ENCODE results near the gene DUOX1.
"Not testable (repeated sequence)": the region's sequence is repeated elsewhere in the genome, so short reads cannot be mapped to it uniquely, and the experiment has no call there.

DUOX1 gene

DNA sequence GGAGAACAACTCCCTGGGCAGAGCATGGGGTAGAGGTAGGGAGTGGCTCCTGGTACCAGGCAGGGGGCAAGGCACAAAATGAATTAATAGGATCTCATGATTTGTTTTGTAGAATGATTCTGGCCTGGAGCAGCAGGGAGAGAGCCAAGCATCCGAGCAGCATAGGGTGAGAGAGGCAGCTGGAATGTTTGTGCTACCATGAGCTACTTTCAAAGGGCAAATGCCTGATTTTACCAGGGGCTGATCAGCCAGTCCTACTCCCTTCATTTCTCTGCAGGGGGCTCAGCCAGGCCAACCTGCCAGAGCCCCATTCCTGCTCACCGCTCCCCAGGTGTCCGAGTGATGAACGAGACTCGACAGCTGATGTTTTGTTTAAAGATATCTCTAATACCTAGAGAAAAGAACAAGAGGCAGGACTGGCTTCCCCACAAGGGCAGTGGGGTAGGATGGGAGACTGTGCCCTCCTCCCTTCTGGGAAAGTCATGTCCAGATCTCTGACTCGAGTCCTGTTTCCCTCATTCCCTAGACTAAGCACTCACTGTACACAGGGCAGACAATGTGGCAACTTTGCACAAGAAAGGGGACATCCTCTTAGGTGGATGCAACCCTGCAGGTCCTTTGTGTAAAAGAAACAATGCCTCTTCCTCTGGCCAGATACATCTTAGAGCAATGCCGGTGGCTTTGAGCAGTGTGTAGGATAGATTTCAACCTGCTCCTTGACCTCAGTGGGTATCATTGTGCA is 28.7 kb upstream of the DUOX1 start:
- Histone ChIP-seq H3K9me3 (ENCODE audit: low read depth, low read length) (no peaks in the 10 kb centered on the region), H3K9ac (ENCODE audit: insufficient read length) (no peak overlapping the region), H3K27ac (no peak overlapping the region), H3K36me3 (ENCODE audit: insufficient read depth, low read length) (no peaks in the 10 kb centered on the region), H3K4me3 (no peak overlapping the region)
- DNase-seq (ENCODE audit: low read depth, low spot score): no peak
- TF ChIP-seq EZH2 (IDR thresholded peaks at IDR 0.05): no peak
- TF ChIP-seq POLR2AphosphoS5 (IDR thresholded peaks at IDR 0.05; ENCODE audit: borderline replicate concordance, low read depth, low read length): no peak
- no peak for TF ChIP-seq FOXP2 (optimal IDR thresholded peaks at IDR 0.05; ENCODE audit: control extremely low read depth, extremely low read length, insufficient read depth)

DNA sequence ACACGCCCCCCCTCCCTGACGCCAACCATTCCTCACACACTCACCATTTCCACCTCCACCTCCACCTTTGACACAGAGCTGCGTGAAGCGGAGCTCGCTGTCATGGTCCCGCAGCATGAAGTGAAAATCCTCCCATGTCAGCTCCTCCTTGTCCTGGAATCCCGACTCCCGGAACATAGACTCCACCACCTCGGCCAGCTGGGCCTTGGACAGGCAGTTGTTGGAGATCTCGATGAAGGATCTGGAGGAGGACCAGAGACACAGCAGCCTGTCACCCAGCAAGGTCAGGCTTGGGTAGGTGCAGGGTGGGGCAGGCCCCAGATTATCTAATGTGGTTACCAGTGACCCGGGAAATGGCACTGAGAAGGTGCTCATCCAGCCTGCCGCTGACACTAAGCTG is 28.0 kb upstream of the DUOX1 start:
- no peak overlapping the region for H3K4me3 ChIP-seq
- no peak for DNase-seq (ENCODE audit: low read depth, low spot score)
- TF ChIP-seq FOXP2 (optimal IDR thresholded peaks at IDR 0.05; ENCODE audit: control extremely low read depth, extremely low read length, insufficient read depth): no peak
- no peak for TF ChIP-seq EZH2 (IDR thresholded peaks at IDR 0.05)
- no peak for TF ChIP-seq POLR2AphosphoS5 (IDR thresholded peaks at IDR 0.05; ENCODE audit: borderline replicate concordance, low read depth, low read length)
- no peaks in the 10 kb centered on the region for H3K36me3 ChIP-seq (ENCODE audit: insufficient read depth, low read length)
- H3K9ac ChIP-seq (ENCODE audit: insufficient read length): no peak overlapping the region
- H3K9me3 ChIP-seq (ENCODE audit: low read depth, low read length): no peaks in the 10 kb centered on the region
- H3K27ac ChIP-seq: no peak overlapping the region

DNA sequence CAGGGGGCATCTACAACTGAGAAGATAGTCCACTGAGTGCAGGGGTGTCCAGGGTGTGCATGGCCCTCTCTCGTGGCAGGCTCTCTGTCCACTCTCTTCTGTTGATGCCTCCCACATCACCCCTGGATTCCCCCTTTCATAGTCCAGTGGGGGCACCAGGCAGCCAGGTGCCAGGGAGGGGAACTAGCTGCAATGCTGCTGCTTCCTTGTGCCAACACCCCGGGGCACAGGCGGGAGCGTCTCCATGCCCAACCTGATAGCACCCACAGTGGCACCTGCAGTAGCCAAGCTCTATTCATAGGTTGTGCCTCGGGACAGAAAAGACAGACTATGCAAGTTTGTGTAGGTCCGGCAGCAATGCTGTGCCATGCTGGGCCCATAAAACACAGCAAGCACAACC is 27.6 kb upstream of the DUOX1 start:
- no peaks in the 10 kb centered on the region for H3K9me3 ChIP-seq (ENCODE audit: low read depth, low read length)

DNA sequence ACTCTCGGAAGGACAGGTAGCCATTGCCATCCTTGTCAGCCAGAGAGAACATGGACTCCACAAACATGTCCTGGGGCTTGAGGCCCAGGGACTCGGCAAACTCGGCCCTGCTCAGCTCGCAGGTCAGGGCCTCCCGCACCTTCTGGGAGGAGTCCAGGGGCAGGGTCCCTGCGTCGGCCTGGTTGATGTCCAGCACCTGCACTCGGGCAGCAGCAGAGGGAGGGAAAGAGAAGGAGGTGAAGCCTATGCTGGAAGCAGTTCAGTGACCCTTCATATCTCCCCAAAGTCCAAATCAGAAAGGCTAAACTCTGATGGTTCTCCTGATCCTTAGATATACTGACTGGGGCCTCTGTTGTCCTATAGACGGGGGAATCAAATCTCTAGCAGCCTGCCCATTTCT is 25.6 kb upstream of the DUOX1 start:
- H3K9me3 ChIP-seq (ENCODE audit: low read depth, low read length); H3K9ac ChIP-seq (ENCODE audit: insufficient read length); H3K4me3 ChIP-seq; H3K36me3 ChIP-seq (ENCODE audit: insufficient read depth, low read length); H3K27ac ChIP-seq; DNase-seq (ENCODE audit: low read depth, low spot score): not testable (repeated sequence)

More for the DNA sequence above, 27.6 kb upstream of the DUOX1 start:
- no peak overlapping the region for H3K4me3 ChIP-seq
- DNase-seq (ENCODE audit: low read depth, low spot score): no peak
- H3K27ac ChIP-seq: no peak overlapping the region
- TF ChIP-seq POLR2AphosphoS5 (IDR thresholded peaks at IDR 0.05; ENCODE audit: borderline replicate concordance, low read depth, low read length) (no peak), FOXP2 (optimal IDR thresholded peaks at IDR 0.05; ENCODE audit: control extremely low read depth, extremely low read length, insufficient read depth) (no peak), EZH2 (IDR thresholded peaks at IDR 0.05) (no peak)
- H3K9ac ChIP-seq (ENCODE audit: insufficient read length): no peak overlapping the region
- no peaks in the 10 kb centered on the region for H3K36me3 ChIP-seq (ENCODE audit: insufficient read depth, low read length)

DNA sequence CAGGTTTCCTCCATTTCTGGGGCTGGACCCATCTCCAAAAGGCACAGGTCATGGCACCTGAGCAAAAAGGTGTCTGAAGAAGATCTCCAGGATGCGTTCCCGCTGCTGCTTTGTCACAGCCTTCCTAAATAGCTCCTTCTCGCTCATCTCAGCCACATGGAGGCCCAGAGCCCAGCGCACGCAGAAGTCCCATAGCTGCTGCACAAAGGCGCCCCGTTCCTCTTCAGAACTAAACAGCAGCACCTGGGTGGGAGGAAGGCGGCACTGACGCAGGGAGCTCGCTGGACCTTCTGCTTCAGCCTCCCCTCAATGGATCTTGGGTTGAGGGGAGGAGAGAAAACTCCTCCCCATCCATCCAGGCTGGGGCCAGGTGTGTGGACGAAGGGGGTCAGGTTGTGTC is 24.2 kb upstream of the DUOX1 start:
- TF ChIP-seq POLR2AphosphoS5 (IDR thresholded peaks at IDR 0.05; ENCODE audit: borderline replicate concordance, low read depth, low read length) (no peak), FOXP2 (optimal IDR thresholded peaks at IDR 0.05; ENCODE audit: control extremely low read depth, extremely low read length, insufficient read depth) (no peak), EZH2 (IDR thresholded peaks at IDR 0.05) (no peak)
- Histone ChIP-seq H3K4me3 (no peak overlapping the region), H3K27ac (no peak overlapping the region)

DNA sequence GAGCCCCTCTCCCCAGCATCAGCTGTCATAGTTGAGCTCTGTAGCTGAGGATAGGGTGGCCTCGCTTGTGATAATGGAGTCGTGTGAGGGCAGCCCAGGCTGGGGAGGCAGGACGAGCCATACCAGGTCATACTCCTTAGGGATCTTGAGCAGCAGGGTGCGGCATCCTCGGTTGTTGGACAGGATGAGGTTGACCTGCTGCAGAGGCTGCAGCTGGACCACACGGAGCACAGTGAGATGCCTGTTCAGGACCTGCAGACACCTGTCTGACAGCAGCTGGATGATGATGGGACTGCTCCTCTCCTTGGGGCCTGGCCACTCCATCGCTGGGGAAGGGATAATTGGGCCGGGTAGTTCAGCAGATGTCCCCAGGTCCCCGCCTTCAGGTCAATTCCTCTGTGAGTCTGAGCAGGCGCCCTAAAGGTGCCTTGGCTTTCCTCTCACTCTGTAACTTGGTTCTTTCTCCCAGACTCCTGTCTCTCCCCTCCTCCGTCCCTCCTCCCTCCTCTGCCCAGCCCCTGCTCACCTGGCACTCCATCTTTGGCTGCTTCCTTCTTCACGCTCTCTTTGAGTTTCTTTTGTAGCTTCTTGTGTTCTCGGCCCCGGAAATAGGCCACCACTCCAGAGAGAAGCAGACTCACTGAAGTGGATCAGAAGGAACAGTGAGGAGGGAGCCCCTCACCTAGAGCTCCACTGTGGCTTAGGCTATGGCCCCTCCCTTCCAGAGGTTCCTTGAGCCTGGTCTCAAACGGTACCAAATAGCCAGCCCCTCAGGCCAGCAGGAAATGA is 23.6 kb upstream of the DUOX1 start:
- no peaks in the 10 kb centered on the region for H3K36me3 ChIP-seq (ENCODE audit: insufficient read depth, low read length)
- TF ChIP-seq POLR2AphosphoS5 (IDR thresholded peaks at IDR 0.05; ENCODE audit: borderline replicate concordance, low read depth, low read length) (no peak), EZH2 (IDR thresholded peaks at IDR 0.05) (no peak), FOXP2 (optimal IDR thresholded peaks at IDR 0.05; ENCODE audit: control extremely low read depth, extremely low read length, insufficient read depth) (no peak)
- no peaks in the 10 kb centered on the region for H3K9me3 ChIP-seq (ENCODE audit: low read depth, low read length)
- DNase-seq (ENCODE audit: low read depth, low spot score): no peak
- no peak overlapping the region for H3K9ac ChIP-seq (ENCODE audit: insufficient read length)
- no peak overlapping the region for H3K4me3 ChIP-seq
- no peak overlapping the region for H3K27ac ChIP-seq

More for the DNA sequence above, 24.2 kb upstream of the DUOX1 start:
- DNase-seq (ENCODE audit: low read depth, low spot score): no peak
- no peaks in the 10 kb centered on the region for H3K9me3 ChIP-seq (ENCODE audit: low read depth, low read length)
- no peaks in the 10 kb centered on the region for H3K36me3 ChIP-seq (ENCODE audit: insufficient read depth, low read length)
- H3K9ac ChIP-seq (ENCODE audit: insufficient read length): no peak overlapping the region

DNA sequence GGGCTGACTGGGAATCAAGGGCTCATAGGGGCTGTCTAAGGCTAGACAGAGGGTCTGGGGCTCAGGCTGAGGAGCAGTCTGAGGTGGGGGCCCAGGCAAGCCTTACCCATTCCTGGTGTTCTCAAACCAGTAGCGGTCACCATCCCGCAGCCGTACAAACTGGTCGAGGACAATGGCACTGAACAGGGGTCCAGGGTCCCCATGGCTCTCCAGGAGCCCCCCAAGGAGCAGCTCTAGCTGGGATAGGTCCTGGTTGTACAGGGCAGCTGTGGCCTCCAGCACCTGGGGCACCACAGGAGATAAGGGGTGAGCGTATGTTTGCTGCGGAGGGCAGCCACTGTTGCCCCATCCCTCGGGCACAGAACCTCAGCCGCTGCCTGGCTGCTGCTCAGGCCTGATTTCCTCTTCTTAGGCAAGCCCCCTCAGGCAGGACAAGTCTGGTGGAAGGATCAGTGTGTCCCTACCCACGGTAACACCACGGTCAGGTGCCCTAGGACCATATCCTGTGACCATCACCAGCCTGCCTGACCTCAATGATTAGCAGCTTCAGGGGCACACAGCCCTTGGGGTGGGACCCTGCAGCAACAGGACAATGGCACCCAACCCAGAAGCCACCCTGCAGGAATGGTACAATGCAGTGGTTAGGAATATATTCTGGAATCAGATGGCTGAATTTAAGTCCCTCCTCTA is 21.7 kb upstream of the DUOX1 start:
- Histone ChIP-seq H3K9me3 (ENCODE audit: low read depth, low read length) (no peaks in the 10 kb centered on the region), H3K27ac (no peak overlapping the region), H3K36me3 (ENCODE audit: insufficient read depth, low read length) (no peaks in the 10 kb centered on the region), H3K4me3 (no peak overlapping the region), H3K9ac (ENCODE audit: insufficient read length) (no peak overlapping the region)
- DNase-seq (ENCODE audit: low read depth, low spot score): no peak
- no peak for TF ChIP-seq POLR2AphosphoS5 (IDR thresholded peaks at IDR 0.05; ENCODE audit: borderline replicate concordance, low read depth, low read length)
- TF ChIP-seq FOXP2 (optimal IDR thresholded peaks at IDR 0.05; ENCODE audit: control extremely low read depth, extremely low read length, insufficient read depth): no peak
- TF ChIP-seq EZH2 (IDR thresholded peaks at IDR 0.05): no peak

DNA sequence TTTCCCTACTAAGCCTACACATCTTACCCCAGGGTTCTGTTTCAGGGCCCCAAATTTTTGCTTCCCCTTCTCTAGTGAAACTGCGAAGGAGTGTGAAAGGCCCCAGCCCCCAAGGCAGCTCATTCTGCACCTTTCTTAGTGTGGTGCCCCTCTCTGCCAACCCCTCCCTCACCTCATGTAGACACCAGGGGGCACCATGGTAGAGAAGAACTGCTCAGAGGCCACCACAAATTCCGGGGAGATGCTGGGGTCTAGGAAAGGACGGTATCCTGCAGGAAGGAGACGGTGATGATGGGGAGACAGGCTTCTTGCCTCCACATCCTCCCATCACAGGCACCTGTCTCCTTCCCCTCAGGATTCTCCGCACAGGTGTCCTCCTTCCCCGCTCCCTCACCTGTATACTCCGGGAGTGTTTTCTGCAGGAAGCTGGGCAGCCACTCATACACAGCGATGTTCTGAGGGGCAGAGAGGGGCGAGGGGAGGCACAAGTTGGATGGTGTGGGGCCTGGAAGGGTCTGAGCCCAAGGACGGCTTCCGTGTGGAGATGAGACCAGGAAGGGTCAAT is 19.5 kb upstream of the DUOX1 start:
- no peak for TF ChIP-seq EZH2 (IDR thresholded peaks at IDR 0.05)
- no peak for TF ChIP-seq POLR2AphosphoS5 (IDR thresholded peaks at IDR 0.05; ENCODE audit: borderline replicate concordance, low read depth, low read length)
- no peak for TF ChIP-seq FOXP2 (optimal IDR thresholded peaks at IDR 0.05; ENCODE audit: control extremely low read depth, extremely low read length, insufficient read depth)
- Histone ChIP-seq H3K36me3 (ENCODE audit: insufficient read depth, low read length) (no peaks in the 10 kb centered on the region), H3K4me3 (no peak overlapping the region), H3K27ac (no peak overlapping the region), H3K9me3 (ENCODE audit: low read depth, low read length) (no peaks in the 10 kb centered on the region), H3K9ac (ENCODE audit: insufficient read length) (no peak overlapping the region)
- no peak for DNase-seq (ENCODE audit: low read depth, low spot score)
